ENCODE measurements around the gene ZP2.

DNA sequence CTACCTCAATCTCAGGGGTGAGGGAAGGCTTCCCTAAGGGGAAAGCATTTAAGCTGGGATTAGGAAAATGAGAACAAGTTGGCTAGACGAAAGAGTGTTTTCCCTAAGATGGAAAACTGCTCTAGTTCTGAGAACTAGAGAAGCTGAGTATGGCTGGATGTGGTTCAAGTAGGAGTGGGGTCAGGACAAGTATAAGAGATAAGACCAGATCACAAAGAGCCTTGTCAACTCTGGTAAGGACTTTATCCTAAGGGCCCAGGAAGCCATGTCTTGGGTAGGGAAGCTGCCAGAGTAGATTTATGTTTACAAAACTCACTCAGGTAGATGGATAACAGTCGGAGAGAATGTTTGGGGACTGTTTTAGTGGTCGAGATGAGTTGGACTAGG lies 23.8 kb upstream of the ZP2 start:
- TF ChIP-seq, protein P1, sequence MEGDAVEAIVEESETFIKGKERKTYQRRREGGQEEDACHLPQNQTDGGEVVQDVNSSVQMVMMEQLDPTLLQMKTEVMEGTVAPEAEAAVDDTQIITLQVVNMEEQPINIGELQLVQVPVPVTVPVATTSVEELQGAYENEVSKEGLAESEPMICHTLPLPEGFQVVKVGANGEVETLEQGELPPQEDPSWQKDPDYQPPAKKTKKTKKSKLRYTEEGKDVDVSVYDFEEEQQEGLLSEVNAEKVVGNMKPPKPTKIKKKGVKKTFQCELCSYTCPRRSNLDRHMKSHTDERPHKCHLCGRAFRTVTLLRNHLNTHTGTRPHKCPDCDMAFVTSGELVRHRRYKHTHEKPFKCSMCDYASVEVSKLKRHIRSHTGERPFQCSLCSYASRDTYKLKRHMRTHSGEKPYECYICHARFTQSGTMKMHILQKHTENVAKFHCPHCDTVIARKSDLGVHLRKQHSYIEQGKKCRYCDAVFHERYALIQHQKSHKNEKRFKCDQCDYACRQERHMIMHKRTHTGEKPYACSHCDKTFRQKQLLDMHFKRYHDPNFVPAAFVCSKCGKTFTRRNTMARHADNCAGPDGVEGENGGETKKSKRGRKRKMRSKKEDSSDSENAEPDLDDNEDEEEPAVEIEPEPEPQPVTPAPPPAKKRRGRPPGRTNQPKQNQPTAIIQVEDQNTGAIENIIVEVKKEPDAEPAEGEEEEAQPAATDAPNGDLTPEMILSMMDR (conservative IDR thresholded peaks at IDR 0.05; ENCODE audit: low read depth, low read length), result no peak
- TF ChIP-seq EZH2 (IDR thresholded peaks at IDR 0.05; ENCODE audit: low read length, unreplicated experiment), result no peak

Data from PC-3 (cell line).